GM12892 (cell line): ENCODE measurements around the gene PAPPA.

Experiments used
- POLR2A ChIP-seq: IDR thresholded peaks from 2 replicates; pipeline ENCODE4 v1.6.1; 2011; ENCODE audit warnings: low read depth, low read length, control low read depth
- POLR2AphosphoS5 ChIP-seq: IDR thresholded peaks from 2 replicates; pipeline ENCODE4 v1.6.1; 2011; ENCODE audit warnings: low read depth, low read length, control low read depth

- no peak for TF ChIP-seq POLR2A
- no peak for TF ChIP-seq POLR2AphosphoS5
Observed at GRCh38 chr9:116238776-116239340, 85.3 kb downstream of the PAPPA start.
